Ovary (tissue), 9 donors: ENCODE results near the gene SLC17A9. TPM values are rescaled to one million over a fixed set of nuclear protein-coding genes. Genes with fewer than 3 reads are reported as not detected.

Source experiments
- DNase-seq, 5 donors: peaks; one replicate each; pipeline ENCODE4 v3.0.0-alpha.2; 2019 to 2020
- H3K27ac ChIP-seq, 2 donors: fragments of 200-600 bp; one replicate each; pipeline versions ENCODE4 v1.5.1 to v1.8.0; 2019 to 2022
- H3K27me3 ChIP-seq: fragments of 200-600 bp; one replicate; pipeline ENCODE4 v1.8.0; 2022
- H3K36me3 ChIP-seq: fragments of 200-600 bp; sonication (generic); one replicate; pipeline ENCODE4 v1.5.1; 2019
- H3K4me1 ChIP-seq: one replicate; pipeline ENCODE4 v1.8.1; 2013; ENCODE audit warnings: mild to moderate bottlenecking, moderate library complexity; ENCODE audit not compliant: insufficient read depth
- H3K4me3 ChIP-seq: fragments of 200-600 bp; sonication (generic); one replicate; pipeline ENCODE4 v1.5.1; 2017
- H3K9me3 ChIP-seq, 2 donors: fragments of 200-600 bp in 1 of 2; sonication (generic) in 1 of 2; one replicate each; pipeline versions ENCODE4 v1.5.1 to v1.8.1; 2013 to 2019; ENCODE audit warnings: mild to moderate bottlenecking in 1 of 2, moderate library complexity in 1 of 2
- CTCF ChIP-seq, 3 donors: fragments of 450-650 bp in 2 of 3; fragments of 200-600 bp in 1 of 3; IDR thresholded peaks; one replicate each; pipeline versions ENCODE4 v1.5.1 to v1.8.0; 2016 to 2022; ENCODE audit warnings: antibody characterized with exemption in 3 of 3, mild to moderate bottlenecking in 1 of 3
- EP300 ChIP-seq: sonication (generic); formaldehyde crosslinking; IDR thresholded peaks from one replicate; pipeline ENCODE4 v1.6.1; 2017; ENCODE audit warnings: antibody characterized with exemption
- POLR2A ChIP-seq: fragments of 450-650 bp; IDR thresholded peaks from one replicate; pipeline ENCODE4 v1.6.1; 2017; ENCODE audit warnings: antibody characterized with exemption, mild to moderate bottlenecking, moderate library complexity
- WGBS, 3 donors: extraction: QIAGEN DNeasy Blood & Tissue Kit in 1 of 3; methylation state at CpG; one replicate each; pipeline versions ENCODE4 v1.1.5 to v1.1.7; 2013 to 2017; 5-methylcytosine and 5-hydroxymethylcytosine counted together
- intact Hi-C, 4 donors: fragments of 100-400 bp; cut with DNase I; formaldehyde crosslinking; loops; one replicate each; pipeline versions ENCODE4 v1.11.0 to v1.15.1; 2022 to 2023
- polyA plus RNA-seq, 2 donors: library from polyadenylated mRNA; stranded (reverse); fragments of 200-250 nt in 1 of 2; fragments of 350-450 nt in 1 of 2; fragmentation: Illumina TruSeq in 1 of 2; extraction: RNeasy Lipid Tissue Mini Kit (QIAGEN cat#74804) in 1 of 2; gene quantifications; one replicate each; pipeline ENCODE4 v1.2.3, GENCODE V29; 2013 to 2014
- total RNA-seq, 7 donors: library from RNA; depleted of rRNA in 2 of 7; stranded (reverse); fragments of >200 nt in 2 of 7; fragmentation: NEBNext Ultra II Directional in 3 of 7; extraction: Animal tissue kit (Norgen Biotek cat#: 25700) in 3 of 7; gene quantifications; one replicate each; pipeline versions ENCODE4 v1.1.0 to v1.2.4, GENCODE V29; 2016 to 2023
- donor health status: DM: no; HTN: no; CAD: no; lungs with moderate emphysema.
- donor health status: DM: no; HTN: no; CAD: no.
- donor health status: Bipolar disorder and iron deficiency.
- donor health status: DM: yes; HTN: yes; CAD: no.
- donor health status: DM: no; HTN: no; CAD: no.
- donor health status: DM: yes; HTN: yes; CAD: no.

SLC17A9 gene
- total and polyA plus RNA-seq, 9 donors, result 0.68 to 7.7 (median 4.7) TPM

- no peak for DNase-seq
- Histone ChIP-seq H3K9me3 (peaks cover 0 to 6% of the 10 kb centered on the region in 2 donors), H3K36me3 (no peaks in the 10 kb centered on the region), H3K4me3 (no peak overlapping the region), H3K27ac (no peak overlapping the region), H3K4me1 (no peaks in the 10 kb centered on the region), H3K27me3 (no peaks in the 10 kb centered on the region)
- 83 to 92% (median 88%) methylated on average over 14 of the region's 14 CpGs for WGBS, 3 donors
- intact Hi-C loops, result loop anchor here in 3 of 4 donors (10.0 kb wide), 2 partner anchors 95 to 125 kb away; no protein-coding TSS in a partner anchor
- no peak for TF ChIP-seq POLR2A
- no peak for TF ChIP-seq CTCF (IDR thresholded peaks at IDR 0.05)
- no peak for TF ChIP-seq EP300
Observed at GRCh38 chr20:63000036-63000435, 47.5 kb downstream of the SLC17A9 start.

GRCh38 chr20:63000958-63001357, 48.4 kb downstream of the SLC17A9 start:
- H3K27me3 ChIP-seq, result no peaks in the 10 kb centered on the region
- H3K9me3 ChIP-seq, result peaks cover 0 to 6% of the 10 kb centered on the region in 2 donors
- 26 to 39% (median 35%) methylated on average over 11 of the region's 11 CpGs for WGBS, 3 donors
- no peaks in the 10 kb centered on the region for H3K36me3 ChIP-seq
- DNase-seq, result no peak
- TF ChIP-seq CTCF (IDR thresholded peaks at IDR 0.05) (no peak), EP300 (no peak), POLR2A (no peak)
- no peaks in the 10 kb centered on the region for H3K4me1 ChIP-seq
- no peak overlapping the region for H3K27ac ChIP-seq
- H3K4me3 ChIP-seq, result no peak overlapping the region
- intact Hi-C loops, result loop anchor here in 3 of 4 donors (10.0 kb wide), 2 partner anchors 96 to 126 kb away; no protein-coding TSS in a partner anchor

GRCh38 chr20:63002511-63002910, 50.0 kb downstream of the SLC17A9 start:
- TF ChIP-seq POLR2A, result no peak
- no peak for TF ChIP-seq CTCF (IDR thresholded peaks at IDR 0.05)
- TF ChIP-seq EP300, result no peak
- Histone ChIP-seq H3K4me1 (no peaks in the 10 kb centered on the region), H3K9me3 (peaks cover 0 to 6% of the 10 kb centered on the region in 2 donors), H3K4me3 (no peak overlapping the region), H3K36me3 (no peaks in the 10 kb centered on the region), H3K27ac (no peak overlapping the region), H3K27me3 (no peaks in the 10 kb centered on the region)
- intact Hi-C loops, result loop anchor here in 3 of 4 donors (10.0 kb wide), 2 partner anchors 98 to 128 kb away; no protein-coding TSS in a partner anchor
- DNase-seq, result no peak
- 77 to 84% (median 83%) methylated on average over 11 of the region's 11 CpGs for WGBS, 3 donors

- Histone ChIP-seq H3K9me3 (peaks cover 0 to 6% of the 10 kb centered on the region in 2 donors), H3K27me3 (no peaks in the 10 kb centered on the region), H3K4me1 (no peaks in the 10 kb centered on the region), H3K36me3 (no peaks in the 10 kb centered on the region), H3K27ac (no peak overlapping the region), H3K4me3 (no peak overlapping the region)
- no peak for DNase-seq
- WGBS, 3 donors, result 7 to 11% (median 10%) methylated on average over 13 of the region's 13 CpGs
- TF ChIP-seq CTCF (IDR thresholded peaks at IDR 0.05), result no peak
- no peak for TF ChIP-seq POLR2A
- no peak for TF ChIP-seq EP300
- intact Hi-C loops, result loop anchor here in 3 of 4 donors (10.0 kb wide), 2 partner anchors 99 to 129 kb away; no protein-coding TSS in a partner anchor
Observed at GRCh38 chr20:63003546-63003945, 51.0 kb downstream of the SLC17A9 start.
